NOMO-1 (cell line): ENCODE measurements around the gene ACOT13.
A peak's percentile ranks its signal among the peaks of the same experiment; 100 is the strongest.
"Not testable (repeated sequence)": the region's sequence is repeated elsewhere in the genome, so short reads cannot be mapped to it uniquely, and the experiment has no call there.

ENCODE experiments used
- DNase-seq, 2 experiments: peaks; one replicate each; lab custom pipeline; 2025; ENCODE audit not compliant: unreplicated experiment in 2 of 2; lab: John Stamatoyannopoulos, UW

ACOT13 gene

GRCh38 chr6:24720604-24721460 is 54.0 kb downstream of the ACOT13 start:
- DNase-seq: peak; percentile 97 to 98

- peak; percentile 90 to 92 for DNase-seq
These were observed 54.8 kb downstream of the ACOT13 start for GRCh38 chr6:24721461-24722215.

GRCh38 chr6:24723270-24723669 is 56.4 kb downstream of the ACOT13 start:
- no peak for DNase-seq

- not testable (repeated sequence) for DNase-seq
These were observed 63.8 kb downstream of the ACOT13 start for GRCh38 chr6:24730653-24731052.

GRCh38 chr6:24731456-24732134 is 64.7 kb downstream of the ACOT13 start:
- not testable (repeated sequence) for DNase-seq

GRCh38 chr6:24734166-24734565 is 67.3 kb downstream of the ACOT13 start:
- no peak for DNase-seq

GRCh38 chr6:24734710-24735109 is 67.8 kb downstream of the ACOT13 start:
- DNase-seq: not testable (repeated sequence)

GRCh38 chr6:24738741-24739140 is 71.9 kb downstream of the ACOT13 start:
- DNase-seq: peak in 1 of 2 experiments; percentile 39

- DNase-seq: no peak
These were observed 74.0 kb downstream of the ACOT13 start for GRCh38 chr6:24740861-24741260.

- DNase-seq: no peak
These were observed 75.4 kb downstream of the ACOT13 start for GRCh38 chr6:24742216-24742738.

- DNase-seq: peak; percentile 62 to 93
These were observed 76.5 kb downstream of the ACOT13 start for GRCh38 chr6:24743265-24743943.

- DNase-seq: peak; percentile 76 to 79
These were observed 77.1 kb downstream of the ACOT13 start for GRCh38 chr6:24743944-24744335.

GRCh38 chr6:24744911-24745310 is 78.0 kb downstream of the ACOT13 start:
- DNase-seq: peak in 1 of 2 experiments; percentile 59

GRCh38 chr6:24749297-24749696 is 82.4 kb downstream of the ACOT13 start:
- DNase-seq: peak in 1 of 2 experiments; percentile 72

- DNase-seq: not testable (repeated sequence)
These were observed 84.0 kb downstream of the ACOT13 start for GRCh38 chr6:24750878-24751277.

- no peak for DNase-seq
These were observed 85.6 kb downstream of the ACOT13 start for GRCh38 chr6:24752503-24752902.

- no peak for DNase-seq
These were observed 86.1 kb downstream of the ACOT13 start for GRCh38 chr6:24752917-24753492.

- no peak for DNase-seq
These were observed 86.7 kb downstream of the ACOT13 start for GRCh38 chr6:24753545-24753944.

GRCh38 chr6:24754378-24754777 is 87.5 kb downstream of the ACOT13 start:
- DNase-seq: not testable (repeated sequence)
